Liver (tissue), 9 donors: ENCODE measurements around the gene TSPEAR. TPM values are rescaled to one million over a fixed set of nuclear protein-coding genes. Genes with fewer than 3 reads are reported as not detected.

ENCODE experiments used
- DNase-seq: peaks from one replicate; pipeline ENCODE4 v3.0.0-alpha.2; 2017; ENCODE audit warnings: low spot score
- H3K27ac ChIP-seq, 2 donors: one replicate each; pipeline ENCODE4 v1.7.0; 2013; ENCODE audit warnings: inconsistent platforms in 2 of 2, low read length in 2 of 2, control low read depth in 1 of 2, low read depth in 1 of 2, mild to moderate bottlenecking in 1 of 2
- H3K27me3 ChIP-seq, 4 donors: one replicate each; pipeline versions ENCODE4 v1.6.1 to v1.7.0; 2013; ENCODE audit warnings: low read length in 3 of 4, inconsistent platforms in 1 of 4, mild to moderate bottlenecking in 1 of 4, moderate library complexity in 1 of 4; ENCODE audit not compliant: control insufficient read depth in 4 of 4, insufficient read depth in 4 of 4
- H3K36me3 ChIP-seq, 4 donors: one replicate each; pipeline versions ENCODE4 v1.6.1 to v1.7.0; 2013; ENCODE audit warnings: low read length in 3 of 4, mild to moderate bottlenecking in 3 of 4, low read depth in 1 of 4, moderate library complexity in 1 of 4; ENCODE audit not compliant: control insufficient read depth in 4 of 4, insufficient read depth in 3 of 4
- H3K4me1 ChIP-seq, 4 donors: one replicate each; pipeline versions ENCODE4 v1.6.1 to v1.7.0; 2013; ENCODE audit warnings: low read length in 3 of 4, mild to moderate bottlenecking in 3 of 4, moderate library complexity in 1 of 4; ENCODE audit not compliant: control insufficient read depth in 4 of 4, insufficient read depth in 4 of 4
- H3K4me3 ChIP-seq, 3 donors: one replicate each; pipeline versions ENCODE4 v1.6.1 to v1.7.0; 2013; ENCODE audit warnings: low read length in 3 of 3, control low read depth in 1 of 3, low read depth in 1 of 3, mild to moderate bottlenecking in 1 of 3
- H3K9ac ChIP-seq, 2 donors: one replicate each; pipeline ENCODE4 v1.7.0; 2013; ENCODE audit warnings: low read length in 2 of 2, mild to moderate bottlenecking in 2 of 2, moderate library complexity in 2 of 2, control low read depth in 1 of 2, low read depth in 1 of 2
- H3K9me3 ChIP-seq, 4 donors: one replicate each; pipeline versions ENCODE4 v1.6.1 to v1.7.0; 2013; ENCODE audit warnings: low read length in 3 of 4; ENCODE audit not compliant: control insufficient read depth in 4 of 4
- EGR1 ChIP-seq, 2 donors: IDR thresholded peaks; 2 replicates each; pipeline ENCODE4 v1.6.1; 2016 to 2018; ENCODE audit warnings: antibody characterized with exemption in 2 of 2, low read depth in 2 of 2
- FOXA1 ChIP-seq: IDR thresholded peaks from 2 replicates; pipeline ENCODE4 v1.6.1; 2016; ENCODE audit warnings: antibody characterized with exemption
- GABPA ChIP-seq, 2 donors: IDR thresholded peaks in 1 of 2; conservative IDR thresholded peaks in 1 of 2; 2 replicates each; pipeline ENCODE4 v1.6.1; 2016; ENCODE audit warnings: antibody characterized with exemption in 2 of 2, mild to moderate bottlenecking in 1 of 2, moderate library complexity in 1 of 2
- HNF4A ChIP-seq, 2 donors: conservative IDR thresholded peaks; 2 replicates each; pipeline ENCODE4 v1.6.1; 2016; ENCODE audit warnings: antibody characterized with exemption in 2 of 2, mild to moderate bottlenecking in 2 of 2
- HNF4G ChIP-seq: IDR thresholded peaks from 2 replicates; pipeline ENCODE4 v1.6.1; 2016; ENCODE audit warnings: antibody characterized with exemption
- JUND ChIP-seq, 2 donors: IDR thresholded peaks; 2 replicates each; pipeline ENCODE4 v1.6.1; 2016; ENCODE audit warnings: antibody characterized with exemption in 2 of 2
- MAX ChIP-seq: IDR thresholded peaks from 2 replicates; pipeline ENCODE4 v1.6.1; 2016; ENCODE audit warnings: antibody characterized with exemption
- NR2F2 ChIP-seq: IDR thresholded peaks from 2 replicates; pipeline ENCODE4 v1.6.1; 2016; ENCODE audit warnings: antibody characterized with exemption
- RAD21 ChIP-seq, 2 donors: IDR thresholded peaks; 2 replicates each; pipeline ENCODE4 v1.6.1; 2016; ENCODE audit warnings: antibody characterized with exemption in 2 of 2, mild to moderate bottlenecking in 2 of 2
- RXRA ChIP-seq, 2 donors: IDR thresholded peaks; 2 replicates each; pipeline ENCODE4 v1.6.1; 2017 to 2018; ENCODE audit warnings: antibody characterized with exemption in 2 of 2, mild to moderate bottlenecking in 1 of 2
- SP1 ChIP-seq: IDR thresholded peaks from 2 replicates; pipeline ENCODE4 v1.6.1; 2018; ENCODE audit warnings: antibody characterized with exemption, mild to moderate bottlenecking
- TAF1 ChIP-seq: conservative IDR thresholded peaks from 2 replicates; pipeline ENCODE4 v1.6.1; 2016; ENCODE audit warnings: antibody characterized with exemption, mild to moderate bottlenecking
- YY1 ChIP-seq: IDR thresholded peaks from 2 replicates; pipeline ENCODE4 v1.6.1; 2016; ENCODE audit warnings: antibody characterized with exemption, mild to moderate bottlenecking
- ZBTB33 ChIP-seq: IDR thresholded peaks from 2 replicates; pipeline ENCODE4 v1.6.1; 2016; ENCODE audit warnings: antibody characterized with exemption
- WGBS: extraction: QIAGEN DNeasy Blood & Tissue Kit; methylation state at CpG from one replicate; pipeline ENCODE4 v1.1.7; 2013; 5-methylcytosine and 5-hydroxymethylcytosine counted together
- polyA plus RNA-seq, 2 donors: library from polyadenylated mRNA; stranded (reverse) in 1 of 2; unstranded in 1 of 2; fragments of 200-250 nt in 1 of 2; fragments of >200 nt in 1 of 2; fragmentation: Nextera tagmentation in 1 of 2; extraction: Ambion mirVana in 1 of 2; gene quantifications; one replicate each; pipeline versions ENCODE4 v1.2.1 to v1.2.3, GENCODE V29; 2013 to 2015
- total RNA-seq, 2 donors: library from RNA; depleted of rRNA; stranded (reverse); fragments of >200 nt; gene quantifications; one replicate each; pipeline ENCODE4 v1.2.3, GENCODE V29; 2014
- TF ChIP-seq, protein P1 (sequence below): IDR thresholded peaks from 2 replicates; pipeline ENCODE4 v1.6.1; 2016; ENCODE audit warnings: antibody characterized with exemption
- TF ChIP-seq, protein P2 (sequence below): fragments of 150-350 bp; IDR thresholded peaks from 2 replicates; pipeline ENCODE4 v1.5.1; 2017; ENCODE audit warnings: improper control_type of control experiment, low read depth, low read length; ENCODE audit not compliant: missing input control
- donor health status: healthy.
- donor health status: healthy.
- donor health status: healthy.
- donor health status: healthy.
- donor health status: healthy.

TSPEAR gene
- total and polyA plus RNA-seq, 4 donors: under 0.01 to 0.14 (median 0.01) TPM; not detected in 1

DNA sequence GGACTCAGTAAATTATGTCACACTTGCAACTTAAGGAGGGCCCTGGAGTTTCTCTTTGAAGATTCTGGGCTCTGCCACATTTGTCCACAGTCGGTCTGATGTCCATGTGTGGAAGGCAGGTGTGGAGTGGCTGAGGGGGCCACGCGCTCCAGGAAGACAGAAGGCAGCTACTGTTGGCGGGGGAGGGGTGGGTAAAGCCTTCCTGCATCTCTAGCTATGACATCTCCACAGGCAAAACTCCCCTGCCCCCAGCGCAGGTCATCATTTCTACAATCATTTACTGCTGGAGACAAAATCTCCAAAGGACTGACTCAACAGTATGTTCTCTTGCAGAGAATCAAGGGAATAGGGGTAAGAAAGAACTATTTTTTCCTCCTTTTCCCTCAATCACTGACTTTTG, 11.4 kb upstream of the TSPEAR start (continued):
- TF ChIP-seq EGR1 (IDR thresholded peaks at IDR 0.05; ENCODE audit: low read depth in 2 of 2): no peak
- TF ChIP-seq, protein P1, sequence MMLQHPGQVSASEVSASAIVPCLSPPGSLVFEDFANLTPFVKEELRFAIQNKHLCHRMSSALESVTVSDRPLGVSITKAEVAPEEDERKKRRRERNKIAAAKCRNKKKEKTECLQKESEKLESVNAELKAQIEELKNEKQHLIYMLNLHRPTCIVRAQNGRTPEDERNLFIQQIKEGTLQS: no peak
- TF ChIP-seq FOXA1: no peak
- TF ChIP-seq TAF1: no peak
- no peak for TF ChIP-seq RXRA (IDR thresholded peaks at IDR 0.05)
- TF ChIP-seq HNF4G: no peak
- no peak for TF ChIP-seq YY1
- TF ChIP-seq HNF4A (conservative IDR thresholded peaks at IDR 0.05): no peak

DNA sequence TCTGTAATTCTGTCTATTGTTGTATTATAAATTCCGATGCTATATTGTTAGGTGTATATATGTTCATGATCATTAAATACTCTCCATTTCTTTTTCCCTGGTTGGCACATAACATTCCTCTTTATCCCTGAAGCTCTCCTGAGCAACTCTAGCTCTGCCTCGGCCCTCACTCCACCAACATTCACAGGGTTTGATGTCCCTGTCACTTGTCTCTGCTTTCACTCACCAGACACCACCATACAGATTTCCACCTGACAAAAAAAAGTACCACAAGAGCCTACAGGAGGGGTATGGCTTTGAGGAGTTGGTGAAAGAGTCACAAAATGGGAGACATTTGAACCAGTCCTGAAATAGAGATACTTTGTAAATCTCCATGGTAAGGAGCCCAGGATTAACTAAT, 8.8 kb upstream of the TSPEAR start:
- no peak overlapping the region for H3K9ac ChIP-seq
- H3K27me3 ChIP-seq: peaks cover 0 to 23% (median 5%) of the 10 kb centered on the region in 4 donors
- TF ChIP-seq, protein P1: no peak
- TF ChIP-seq TAF1 (no peak), JUND (IDR thresholded peaks at IDR 0.05) (no peak), YY1 (no peak), NR2F2 (no peak), RAD21 (IDR thresholded peaks at IDR 0.05) (no peak), HNF4G (no peak), RXRA (IDR thresholded peaks at IDR 0.05) (no peak), SP1 (no peak)
- TF ChIP-seq, protein P2, sequence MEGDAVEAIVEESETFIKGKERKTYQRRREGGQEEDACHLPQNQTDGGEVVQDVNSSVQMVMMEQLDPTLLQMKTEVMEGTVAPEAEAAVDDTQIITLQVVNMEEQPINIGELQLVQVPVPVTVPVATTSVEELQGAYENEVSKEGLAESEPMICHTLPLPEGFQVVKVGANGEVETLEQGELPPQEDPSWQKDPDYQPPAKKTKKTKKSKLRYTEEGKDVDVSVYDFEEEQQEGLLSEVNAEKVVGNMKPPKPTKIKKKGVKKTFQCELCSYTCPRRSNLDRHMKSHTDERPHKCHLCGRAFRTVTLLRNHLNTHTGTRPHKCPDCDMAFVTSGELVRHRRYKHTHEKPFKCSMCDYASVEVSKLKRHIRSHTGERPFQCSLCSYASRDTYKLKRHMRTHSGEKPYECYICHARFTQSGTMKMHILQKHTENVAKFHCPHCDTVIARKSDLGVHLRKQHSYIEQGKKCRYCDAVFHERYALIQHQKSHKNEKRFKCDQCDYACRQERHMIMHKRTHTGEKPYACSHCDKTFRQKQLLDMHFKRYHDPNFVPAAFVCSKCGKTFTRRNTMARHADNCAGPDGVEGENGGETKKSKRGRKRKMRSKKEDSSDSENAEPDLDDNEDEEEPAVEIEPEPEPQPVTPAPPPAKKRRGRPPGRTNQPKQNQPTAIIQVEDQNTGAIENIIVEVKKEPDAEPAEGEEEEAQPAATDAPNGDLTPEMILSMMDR: no peak
- no peaks in the 10 kb centered on the region for H3K36me3 ChIP-seq
- H3K4me3 ChIP-seq: no peak overlapping the region
- peaks cover 0 to 3% (median 0%) of the 10 kb centered on the region in 4 donors for H3K4me1 ChIP-seq
- no peak overlapping the region for H3K27ac ChIP-seq
- 86% methylated on average over 2 of the region's 2 CpGs for WGBS
- no peaks in the 10 kb centered on the region for H3K9me3 ChIP-seq
- DNase-seq: no peak

GRCh38 chr21:44718571-44718970, 7.2 kb upstream of the TSPEAR start:
- no peak for DNase-seq
- peaks cover 0 to 3% (median 0%) of the 10 kb centered on the region in 4 donors for H3K4me1 ChIP-seq
- no peak for TF ChIP-seq RXRA (IDR thresholded peaks at IDR 0.05)
- TF ChIP-seq YY1: no peak
- TF ChIP-seq, protein P1: no peak
- TF ChIP-seq EGR1 (IDR thresholded peaks at IDR 0.05; ENCODE audit: low read depth in 2 of 2): no peak
- TF ChIP-seq NR2F2: no peak
- TF ChIP-seq MAX: no peak
- TF ChIP-seq, protein P2: no peak
- TF ChIP-seq ZBTB33: no peak
- no peak for TF ChIP-seq TAF1
- no peak for TF ChIP-seq FOXA1
- no peak for TF ChIP-seq GABPA (IDR thresholded peaks at IDR 0.05 in 1 of 2, conservative IDR thresholded peaks at IDR 0.05 in 1 of 2)
- peaks cover 0 to 18% (median 3%) of the 10 kb centered on the region in 4 donors for H3K27me3 ChIP-seq
- no peak overlapping the region for H3K27ac ChIP-seq
- 51% methylated on average over 6 of the region's 6 CpGs for WGBS
- H3K9me3 ChIP-seq: no peaks in the 10 kb centered on the region
- no peaks in the 10 kb centered on the region for H3K36me3 ChIP-seq
- H3K9ac ChIP-seq: no peak overlapping the region
- H3K4me3 ChIP-seq: no peak overlapping the region
